Measurements from ENCODE around the gene NUTM2A.
"Not testable (repeated sequence)": the region's sequence is repeated elsewhere in the genome, so short reads cannot be mapped to it uniquely, and the experiment has no call there.

NUTM2A gene

DNA sequence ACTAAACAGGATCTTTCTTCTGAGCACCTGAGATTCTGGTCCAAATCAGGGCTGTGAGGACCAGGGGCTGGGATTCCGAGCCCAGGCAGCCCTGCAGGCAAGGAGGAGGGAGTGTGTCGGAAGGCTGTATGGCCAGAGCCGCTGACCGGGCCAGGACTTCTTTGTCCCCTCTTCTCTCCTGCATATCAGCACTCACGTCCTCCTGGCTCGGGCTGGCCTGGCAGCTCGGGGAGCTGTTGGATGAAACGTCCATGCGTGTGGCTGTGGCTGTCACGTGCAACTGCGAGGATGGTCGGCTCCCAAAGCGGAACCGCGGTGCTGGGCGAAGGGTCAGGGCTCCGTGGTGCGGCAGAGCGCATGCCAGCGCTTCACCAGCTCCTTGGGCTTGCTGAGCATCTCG is 11.4 kb upstream of the NUTM2A start:
- not testable (repeated sequence) for H3K36me3 Mint-ChIP-seq (ENCODE audit: insufficient read depth); H3K9me3 Mint-ChIP-seq; H3K27ac Mint-ChIP-seq (ENCODE audit: low read depth); DNase-seq (ENCODE audit: low spot score in 2 of 2); H3K4me3 Mint-ChIP-seq; H3K27me3 Mint-ChIP-seq; ATAC-seq (replicated peaks; ENCODE audit: extremely low read depth, poor library complexity, severe bottlenecking); H3K4me1 Mint-ChIP-seq

DNA sequence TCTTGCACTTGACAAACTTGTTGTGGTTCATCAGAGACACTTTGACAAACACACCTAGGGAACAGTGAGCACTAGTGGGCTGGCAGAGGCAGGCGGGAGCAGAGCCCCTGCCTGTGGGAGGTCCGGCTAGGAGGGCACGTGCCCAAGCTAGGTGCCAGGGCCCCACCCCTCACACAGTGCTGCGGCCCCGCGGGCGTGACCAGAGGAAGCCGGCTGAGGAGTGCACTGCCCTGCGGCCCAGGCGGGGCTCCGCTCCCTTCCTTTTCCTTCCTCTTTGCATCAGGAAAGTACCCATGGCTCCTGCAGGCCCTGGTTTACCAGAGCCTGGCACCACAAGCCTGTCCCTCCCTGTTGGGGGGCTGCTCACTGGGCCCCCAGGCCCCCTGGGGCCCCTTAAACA is 9.1 kb upstream of the NUTM2A start:
- not testable (repeated sequence) for H3K27ac Mint-ChIP-seq (ENCODE audit: low read depth); H3K9me3 Mint-ChIP-seq; H3K27me3 Mint-ChIP-seq; DNase-seq (ENCODE audit: low spot score in 2 of 2); H3K4me1 Mint-ChIP-seq; H3K36me3 Mint-ChIP-seq (ENCODE audit: insufficient read depth); ATAC-seq (replicated peaks; ENCODE audit: extremely low read depth, poor library complexity, severe bottlenecking); H3K4me3 Mint-ChIP-seq

DNA sequence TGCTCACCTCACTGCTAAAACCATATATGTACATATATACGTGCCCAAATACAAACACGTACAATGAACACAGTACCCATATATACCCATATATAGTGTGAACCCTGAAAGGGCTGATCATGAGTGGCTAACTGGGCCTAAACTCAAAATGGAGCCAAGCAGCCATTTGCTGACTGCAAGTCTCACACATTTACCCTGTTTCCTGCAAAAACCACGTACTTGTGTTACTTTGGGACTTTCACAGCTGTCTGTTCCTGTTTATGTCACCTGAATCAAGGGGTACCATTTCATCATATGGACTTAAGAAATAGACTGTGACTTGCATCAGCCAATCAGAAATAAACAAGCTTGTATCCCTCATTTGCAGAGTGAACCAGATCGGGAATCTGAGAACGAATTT is 5.9 kb upstream of the NUTM2A start:
- not testable (repeated sequence) for DNase-seq (ENCODE audit: low spot score in 2 of 2); H3K9me3 Mint-ChIP-seq; H3K36me3 Mint-ChIP-seq (ENCODE audit: insufficient read depth); H3K27ac Mint-ChIP-seq (ENCODE audit: low read depth); H3K4me1 Mint-ChIP-seq; H3K4me3 Mint-ChIP-seq; H3K27me3 Mint-ChIP-seq
- peak; percentile 85 for ATAC-seq (replicated peaks; ENCODE audit: extremely low read depth, poor library complexity, severe bottlenecking)

DNA sequence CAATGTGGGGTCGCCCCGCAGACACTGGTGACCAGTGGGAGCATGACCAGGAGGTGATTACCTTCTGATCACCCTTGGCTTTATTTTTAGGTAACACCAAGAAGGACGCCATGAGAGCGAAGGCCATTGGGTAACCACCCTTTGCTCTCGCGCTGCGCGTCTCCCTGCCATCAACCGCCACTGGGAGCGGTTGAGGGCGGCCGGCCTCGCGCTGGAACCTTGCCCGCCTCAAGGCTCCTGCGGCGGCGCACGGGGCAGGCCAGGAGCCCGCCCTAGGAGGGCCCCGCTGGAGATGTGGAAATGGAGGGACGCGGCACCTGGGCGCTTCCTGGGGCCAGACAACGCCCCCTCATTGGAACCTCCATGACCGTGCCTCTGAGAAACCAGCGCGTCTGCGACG is 2.5 kb upstream of the NUTM2A start:
- H3K27me3 Mint-ChIP-seq; ATAC-seq (replicated peaks; ENCODE audit: extremely low read depth, poor library complexity, severe bottlenecking); H3K4me1 Mint-ChIP-seq; H3K4me3 Mint-ChIP-seq; H3K36me3 Mint-ChIP-seq (ENCODE audit: insufficient read depth); H3K27ac Mint-ChIP-seq (ENCODE audit: low read depth); H3K9me3 Mint-ChIP-seq; DNase-seq (ENCODE audit: low spot score in 2 of 2): not testable (repeated sequence)

DNA sequence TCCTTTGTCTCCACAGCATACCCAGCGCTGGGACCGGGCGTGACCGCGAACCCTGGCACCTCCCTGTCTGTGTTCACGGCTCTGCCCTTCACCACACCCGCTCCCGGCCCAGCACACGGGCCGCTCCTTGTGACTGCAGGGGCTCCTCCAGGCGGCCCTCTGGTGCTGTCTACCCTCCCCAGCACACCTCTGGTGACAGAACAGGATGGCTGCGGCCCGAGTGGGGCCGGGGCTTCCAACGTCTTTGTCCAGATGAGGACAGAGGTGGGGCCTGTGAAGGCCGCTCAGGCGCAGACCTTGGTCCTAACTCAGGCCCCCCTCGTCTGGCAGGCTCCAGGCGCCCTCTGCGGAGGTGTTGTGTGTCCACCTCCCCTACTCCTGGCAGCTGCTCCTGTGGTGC is 3.0 kb downstream of the NUTM2A start:
- not testable (repeated sequence) for H3K36me3 Mint-ChIP-seq (ENCODE audit: insufficient read depth); H3K9me3 Mint-ChIP-seq; H3K27ac Mint-ChIP-seq (ENCODE audit: low read depth); ATAC-seq (replicated peaks; ENCODE audit: extremely low read depth, poor library complexity, severe bottlenecking); DNase-seq (ENCODE audit: low spot score in 2 of 2); H3K4me1 Mint-ChIP-seq; H3K4me3 Mint-ChIP-seq; H3K27me3 Mint-ChIP-seq

DNA sequence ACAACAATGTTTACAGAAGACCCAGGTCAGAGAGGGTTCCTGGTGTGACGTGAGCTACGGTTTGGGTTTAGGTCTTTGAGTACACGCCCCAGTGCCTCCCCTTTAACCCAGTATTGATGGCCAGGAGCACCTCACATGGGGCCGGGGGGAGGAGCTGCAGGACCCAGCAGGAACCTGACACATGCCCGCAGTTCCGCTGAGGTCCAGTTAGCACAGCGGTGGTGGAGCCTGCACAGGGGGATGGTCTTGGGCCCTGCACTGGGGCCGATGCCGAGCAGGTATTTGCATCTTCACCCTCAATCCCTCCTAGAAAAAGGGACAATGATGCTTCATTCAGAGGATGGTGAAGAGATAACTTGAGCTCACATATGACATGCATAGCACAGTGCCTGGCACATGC is 4.0 kb downstream of the NUTM2A start:
- H3K9me3 Mint-ChIP-seq; H3K36me3 Mint-ChIP-seq (ENCODE audit: insufficient read depth); H3K4me1 Mint-ChIP-seq; H3K27me3 Mint-ChIP-seq; H3K27ac Mint-ChIP-seq (ENCODE audit: low read depth); H3K4me3 Mint-ChIP-seq; DNase-seq (ENCODE audit: low spot score in 2 of 2); ATAC-seq (replicated peaks; ENCODE audit: extremely low read depth, poor library complexity, severe bottlenecking): not testable (repeated sequence)

DNA sequence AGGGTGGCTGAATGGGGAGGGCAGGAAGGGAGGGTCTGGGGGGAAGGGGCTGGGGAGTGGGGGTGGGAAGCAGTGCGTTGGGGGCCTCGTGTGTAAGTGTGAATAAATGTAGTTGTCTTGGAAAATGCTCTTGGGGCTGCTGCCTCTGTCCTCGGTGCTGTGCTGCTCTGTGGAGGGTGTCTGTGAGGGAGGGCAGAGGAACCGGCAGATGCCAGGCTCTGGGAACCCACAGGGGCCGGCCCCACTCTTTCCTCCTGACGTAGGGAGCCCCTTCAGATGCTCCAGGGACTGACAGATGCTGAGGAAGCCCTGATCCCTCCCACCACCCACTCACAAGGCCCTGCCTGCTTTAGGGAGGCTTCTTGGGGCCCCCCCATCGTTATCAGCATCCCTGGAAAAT is 9.6 kb downstream of the NUTM2A start:
- DNase-seq (ENCODE audit: low spot score in 2 of 2); ATAC-seq (replicated peaks; ENCODE audit: extremely low read depth, poor library complexity, severe bottlenecking); H3K27me3 Mint-ChIP-seq; H3K4me3 Mint-ChIP-seq; H3K4me1 Mint-ChIP-seq; H3K36me3 Mint-ChIP-seq (ENCODE audit: insufficient read depth); H3K27ac Mint-ChIP-seq (ENCODE audit: low read depth); H3K9me3 Mint-ChIP-seq: not testable (repeated sequence)

DNA sequence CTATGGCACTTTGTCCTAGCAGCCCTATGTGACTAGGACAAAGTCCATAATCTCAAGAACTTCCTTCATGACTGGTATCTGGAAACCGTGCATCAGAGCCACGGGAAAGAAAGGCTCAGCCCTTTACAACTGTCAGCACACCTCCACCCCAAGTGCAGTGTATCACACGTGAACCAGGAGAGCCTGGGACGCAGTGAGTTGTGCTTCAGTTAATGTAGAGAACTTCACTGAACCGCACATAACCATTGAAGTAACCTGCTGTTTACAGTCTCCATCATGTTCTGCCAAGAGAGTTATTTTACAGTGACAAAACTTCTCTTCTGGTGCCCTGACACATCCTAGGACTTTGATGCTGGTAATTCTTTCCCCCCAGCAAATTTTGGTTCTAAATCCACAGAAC is 12.0 kb downstream of the NUTM2A start:
- H3K36me3 Mint-ChIP-seq (ENCODE audit: insufficient read depth); H3K4me1 Mint-ChIP-seq; H3K9me3 Mint-ChIP-seq; H3K27me3 Mint-ChIP-seq; ATAC-seq (replicated peaks; ENCODE audit: extremely low read depth, poor library complexity, severe bottlenecking); H3K4me3 Mint-ChIP-seq; DNase-seq (ENCODE audit: low spot score in 2 of 2); H3K27ac Mint-ChIP-seq (ENCODE audit: low read depth): not testable (repeated sequence)

DNA sequence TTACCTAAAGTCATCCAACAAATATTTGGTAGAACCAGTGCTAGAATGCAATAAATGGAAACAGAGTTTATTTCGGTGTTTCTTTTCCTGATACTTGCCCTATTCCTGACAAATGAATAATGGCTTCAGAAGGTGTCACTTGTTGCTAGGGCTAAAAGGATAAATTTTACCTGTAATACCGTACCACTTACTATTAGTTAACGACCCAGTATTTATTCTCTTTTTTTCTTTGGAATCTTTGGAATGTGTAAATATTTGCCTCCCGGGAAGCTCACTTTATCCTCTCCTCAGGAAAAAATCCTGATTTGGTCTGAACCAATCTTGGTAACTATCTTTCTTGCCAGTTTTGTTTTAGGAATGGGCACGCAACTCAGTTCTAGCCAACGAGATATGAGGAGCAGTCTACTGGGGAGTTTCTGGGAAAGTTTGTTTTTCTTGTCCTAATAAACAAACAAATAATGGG is 14.1 kb downstream of the NUTM2A start:
- H3K4me1 Mint-ChIP-seq; H3K27ac Mint-ChIP-seq (ENCODE audit: low read depth); DNase-seq (ENCODE audit: low spot score in 2 of 2); H3K4me3 Mint-ChIP-seq; H3K9me3 Mint-ChIP-seq; ATAC-seq (replicated peaks; ENCODE audit: extremely low read depth, poor library complexity, severe bottlenecking); H3K27me3 Mint-ChIP-seq; H3K36me3 Mint-ChIP-seq (ENCODE audit: insufficient read depth): not testable (repeated sequence)

DNA sequence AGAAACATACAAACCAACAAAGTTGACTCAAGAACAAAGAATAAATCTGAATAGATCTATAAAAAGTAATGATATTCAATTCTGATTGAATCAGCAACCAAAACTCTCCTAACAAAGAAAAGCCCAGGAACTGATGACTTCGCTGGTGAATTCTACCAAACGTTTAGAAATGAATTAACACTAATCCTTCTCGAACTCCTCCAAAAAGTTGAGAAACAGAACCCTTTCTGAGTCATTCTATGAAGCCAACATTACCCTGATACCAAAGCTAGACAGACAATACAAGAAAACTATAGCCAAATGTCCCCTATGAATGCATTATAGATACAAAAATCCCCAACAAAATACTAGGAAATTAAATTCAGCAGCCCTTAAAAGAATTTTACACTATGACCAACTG is 16.9 kb downstream of the NUTM2A start:
- DNase-seq (ENCODE audit: low spot score in 2 of 2); H3K27ac Mint-ChIP-seq (ENCODE audit: low read depth); H3K27me3 Mint-ChIP-seq; H3K36me3 Mint-ChIP-seq (ENCODE audit: insufficient read depth); H3K4me3 Mint-ChIP-seq; H3K4me1 Mint-ChIP-seq; H3K9me3 Mint-ChIP-seq; ATAC-seq (replicated peaks; ENCODE audit: extremely low read depth, poor library complexity, severe bottlenecking): not testable (repeated sequence)

DNA sequence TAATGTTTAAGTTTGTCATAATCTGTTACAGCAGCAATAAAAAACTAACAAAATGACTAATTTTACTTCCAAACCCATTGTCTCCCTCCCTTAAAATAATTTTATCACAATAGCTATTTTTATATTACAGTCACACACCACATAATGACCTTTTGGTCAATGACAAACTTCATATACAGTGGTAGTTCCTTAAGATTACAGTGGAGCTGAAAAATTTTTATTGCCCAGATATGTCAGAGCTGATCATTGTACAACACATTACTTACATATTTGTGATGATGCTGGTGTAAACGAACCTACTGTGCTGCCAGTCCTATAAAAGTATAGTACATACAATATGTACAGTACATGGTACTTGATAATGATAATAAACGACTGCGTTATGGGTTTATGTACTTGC is 22.1 kb downstream of the NUTM2A start:
- H3K36me3 Mint-ChIP-seq (ENCODE audit: insufficient read depth); H3K4me3 Mint-ChIP-seq; ATAC-seq (replicated peaks; ENCODE audit: extremely low read depth, poor library complexity, severe bottlenecking); DNase-seq (ENCODE audit: low spot score in 2 of 2); H3K4me1 Mint-ChIP-seq; H3K27ac Mint-ChIP-seq (ENCODE audit: low read depth); H3K27me3 Mint-ChIP-seq; H3K9me3 Mint-ChIP-seq: not testable (repeated sequence)

DNA sequence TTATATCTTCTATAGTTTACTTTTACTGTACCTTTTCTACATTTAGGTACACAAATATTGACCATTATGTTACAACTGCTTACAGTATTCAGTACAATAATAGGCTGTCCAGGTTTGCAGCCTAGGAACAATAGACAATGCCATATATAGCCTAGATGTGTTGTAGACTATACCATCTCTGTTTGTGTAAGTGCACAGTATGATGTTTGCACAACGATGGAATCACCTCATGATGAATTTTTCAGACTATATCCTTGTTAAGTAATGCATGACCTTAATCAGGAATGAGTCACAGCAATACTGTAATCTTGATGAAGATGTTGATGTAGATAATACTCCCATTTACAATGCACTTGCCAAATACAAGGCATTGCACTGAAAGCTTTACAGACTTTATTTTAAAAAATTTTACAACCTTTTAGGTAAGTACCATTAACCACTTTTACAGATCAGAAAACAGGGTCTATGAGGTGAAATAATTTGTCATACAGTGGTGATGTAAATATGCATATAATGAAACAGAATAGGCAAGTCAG is 23.6 kb downstream of the NUTM2A start:
- H3K27ac Mint-ChIP-seq (ENCODE audit: low read depth); DNase-seq (ENCODE audit: low spot score in 2 of 2); H3K36me3 Mint-ChIP-seq (ENCODE audit: insufficient read depth); H3K27me3 Mint-ChIP-seq; ATAC-seq (replicated peaks; ENCODE audit: extremely low read depth, poor library complexity, severe bottlenecking); H3K4me3 Mint-ChIP-seq; H3K9me3 Mint-ChIP-seq; H3K4me1 Mint-ChIP-seq: not testable (repeated sequence)

DNA sequence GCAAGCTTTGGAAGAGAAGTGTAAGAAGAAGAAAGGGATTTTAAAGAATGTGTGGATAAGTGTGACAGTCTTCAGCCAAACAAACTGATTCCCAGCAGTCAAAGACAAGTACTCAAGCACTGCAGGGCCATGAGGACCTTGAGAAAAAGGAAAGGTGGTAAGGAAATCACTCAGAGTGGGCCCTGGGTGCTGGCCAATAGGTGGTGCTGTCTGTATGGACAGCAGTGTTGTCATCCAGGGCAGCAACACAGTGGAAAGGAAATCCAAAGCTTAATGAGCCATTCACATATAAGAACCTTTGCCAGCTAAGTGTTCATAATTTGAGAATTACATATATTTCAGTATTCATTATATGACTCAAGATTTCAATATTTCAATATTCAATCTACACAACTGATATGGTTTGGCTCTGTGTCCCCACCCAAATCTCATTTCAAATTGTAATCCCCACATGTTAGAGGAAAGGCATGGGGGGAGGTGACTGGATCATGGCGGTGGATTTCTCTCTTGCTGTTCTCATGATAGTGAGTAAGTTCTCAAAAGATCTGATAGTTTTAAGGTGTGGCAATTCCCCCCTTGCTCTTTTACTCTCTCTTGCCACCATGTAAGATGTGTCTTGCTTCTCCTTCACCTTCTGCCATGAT is 55.6 kb downstream of the NUTM2A start:
- not testable (repeated sequence) for H3K36me3 Mint-ChIP-seq (ENCODE audit: insufficient read depth); H3K9me3 Mint-ChIP-seq; H3K4me3 Mint-ChIP-seq; H3K27me3 Mint-ChIP-seq; DNase-seq (ENCODE audit: low spot score in 2 of 2); H3K4me1 Mint-ChIP-seq; H3K27ac Mint-ChIP-seq (ENCODE audit: low read depth)
- peak; percentile 49 for ATAC-seq (replicated peaks; ENCODE audit: extremely low read depth, poor library complexity, severe bottlenecking)
